Endodermal cell (in vitro differentiated cells): ENCODE measurements around the gene PCBP3. TPM values are rescaled to one million over a fixed set of nuclear protein-coding genes. Genes with fewer than 3 reads are reported as not detected.

Source experiments
- DNase-seq: peaks from one replicate; pipeline ENCODE4 v3.0.0-alpha.2; 2017
- H3K27ac ChIP-seq: 2 replicates; pipeline ENCODE4 v1.5.1; 2013; ENCODE audit warnings: mild to moderate bottlenecking, low read depth, low read length, moderate library complexity
- H3K27me3 ChIP-seq: 2 replicates; pipeline ENCODE4 v1.6.1; 2013; ENCODE audit warnings: mild to moderate bottlenecking, low read length, moderate library complexity; ENCODE audit not compliant: insufficient read depth, control insufficient read depth, poor library complexity, severe bottlenecking
- H3K36me3 ChIP-seq: 2 replicates; pipeline ENCODE4 v1.7.0; 2013; ENCODE audit warnings: mild to moderate bottlenecking, low read length, moderate library complexity; ENCODE audit not compliant: control insufficient read depth, insufficient read depth
- H3K4me1 ChIP-seq: one replicate; pipeline ENCODE4 v1.7.0; 2013; ENCODE audit warnings: low read length; ENCODE audit not compliant: control insufficient read depth, insufficient read depth
- H3K4me3 ChIP-seq: 2 replicates; pipeline ENCODE4 v1.5.1; 2013; ENCODE audit warnings: mild to moderate bottlenecking, low read length, moderate library complexity
- H3K9ac ChIP-seq: 2 replicates; pipeline ENCODE4 v1.6.1; 2013; ENCODE audit warnings: mild to moderate bottlenecking, low read length, moderate library complexity; ENCODE audit not compliant: poor library complexity, severe bottlenecking; ENCODE audit errors: extremely low read depth
- H3K9me3 ChIP-seq: 2 replicates; pipeline ENCODE4 v1.6.1; 2013; ENCODE audit warnings: mild to moderate bottlenecking, low read length, moderate library complexity; ENCODE audit not compliant: control insufficient read depth
- H3K27ac Mint-ChIP-seq: 2 replicates; pipeline ENCODE4 v1.8.0; 2020; ENCODE audit warnings: mixed read lengths
- H3K27me3 Mint-ChIP-seq: 2 replicates; pipeline ENCODE4 v1.8.0; 2021; ENCODE audit warnings: mild to moderate bottlenecking, mixed read lengths; ENCODE audit not compliant: insufficient read depth
- H3K36me3 Mint-ChIP-seq: 2 replicates; pipeline ENCODE4 v1.8.0; 2020; ENCODE audit warnings: low read depth, mixed read lengths
- H3K4me1 Mint-ChIP-seq: 2 replicates; pipeline ENCODE4 v1.8.0; 2020; ENCODE audit warnings: mixed read lengths
- H3K4me3 Mint-ChIP-seq: 2 replicates; pipeline ENCODE4 v1.8.0; 2020; ENCODE audit warnings: mild to moderate bottlenecking, moderate library complexity, mixed read lengths
- H3K9me3 Mint-ChIP-seq: 2 replicates; pipeline ENCODE4 v1.8.0; 2020; ENCODE audit warnings: mild to moderate bottlenecking, mixed read lengths
- CTCF ChIP-seq: fragments of 200-600 bp; sonication (generic); conservative IDR thresholded peaks from 2 replicates; pipeline ENCODE4 v1.5.0; 2021; ENCODE audit warnings: antibody characterized with exemption, mild to moderate bottlenecking
- WGBS, 2 experiments: methylation state at CpG; one replicate each; pipeline versions ENCODE4 v1.1.5 to v1.1.7; 2013; ENCODE audit warnings: missing lambda C conversion rate in 2 of 2, mixed read lengths in 1 of 2; ENCODE audit not compliant: insufficient coverage in 1 of 2, insufficient read length in 1 of 2; 5-methylcytosine and 5-hydroxymethylcytosine counted together
- total RNA-seq, 2 donors: library from RNA; stranded (reverse); fragmentation: NEBNext Ultra II Directional in 1 of 2; extraction: Animal tissue kit (Norgen Biotek cat#: 25700) in 1 of 2; gene quantifications; 2 replicates in 1 of 2; 3 replicates in 1 of 2; pipeline ENCODE4 v1.2.1, GENCODE V29; 2021

Gene PCBP3
- total RNA-seq, 2 donors from 2014 or later: 2.1 to 10.6 TPM

GRCh38 chr21:45631540-45631939 lies 12.0 kb upstream of the PCBP3 start:
- Mint-ChIP-seq H3K4me1 (no peaks in the 10 kb centered on the region), H3K27ac (no peak overlapping the region), H3K4me3 (no peak overlapping the region), H3K9me3 (no peaks in the 10 kb centered on the region), H3K36me3 (no peaks in the 10 kb centered on the region), H3K27me3 (peaks cover under 1% of the 10 kb centered on the region)
- DNase-seq: no peak
- peaks cover 7% of the 10 kb centered on the region for H3K9me3 ChIP-seq
- no peaks in the 10 kb centered on the region for H3K27me3 ChIP-seq
- 92 to 98% methylated on average over 7 to 11 of the region's 11 CpGs for WGBS, 2 experiments
- no peaks in the 10 kb centered on the region for H3K36me3 ChIP-seq
- no peak for TF ChIP-seq CTCF
- no peak overlapping the region for H3K27ac ChIP-seq
- no peaks in the 10 kb centered on the region for H3K4me1 ChIP-seq
- no peak overlapping the region for H3K9ac ChIP-seq
- no peak overlapping the region for H3K4me3 ChIP-seq

GRCh38 chr21:45632160-45632559 lies 11.4 kb upstream of the PCBP3 start:
- no peak overlapping the region for H3K4me3 Mint-ChIP-seq
- no peaks in the 10 kb centered on the region for H3K4me1 Mint-ChIP-seq

GRCh38 chr21:45632637-45633251 lies 10.8 kb upstream of the PCBP3 start:
- no peaks in the 10 kb centered on the region for H3K27me3 Mint-ChIP-seq
- Histone ChIP-seq H3K9me3 (peaks cover 7% of the 10 kb centered on the region), H3K4me3 (no peak overlapping the region), H3K27ac (no peak overlapping the region), H3K36me3 (no peaks in the 10 kb centered on the region), H3K9ac (no peak overlapping the region), H3K4me1 (no peaks in the 10 kb centered on the region), H3K27me3 (no peaks in the 10 kb centered on the region)
- TF ChIP-seq CTCF: no peak
- no peak overlapping the region for H3K27ac Mint-ChIP-seq
- 74 to 90% methylated on average over 7 to 16 of the region's 20 CpGs for WGBS, 2 experiments
- no peaks in the 10 kb centered on the region for H3K9me3 Mint-ChIP-seq
- no peak overlapping the region for H3K4me3 Mint-ChIP-seq
- no peaks in the 10 kb centered on the region for H3K36me3 Mint-ChIP-seq
- no peaks in the 10 kb centered on the region for H3K4me1 Mint-ChIP-seq
- DNase-seq: no peak

More at GRCh38 chr21:45632160-45632559, 11.4 kb upstream of the PCBP3 start:
- H3K9me3 ChIP-seq: peaks cover 7% of the 10 kb centered on the region
- Mint-ChIP-seq H3K27me3 (no peaks in the 10 kb centered on the region), H3K9me3 (no peaks in the 10 kb centered on the region), H3K27ac (no peak overlapping the region), H3K36me3 (no peaks in the 10 kb centered on the region)
- no peaks in the 10 kb centered on the region for H3K36me3 ChIP-seq
- H3K4me3 ChIP-seq: no peak overlapping the region
- no peaks in the 10 kb centered on the region for H3K4me1 ChIP-seq
- no peaks in the 10 kb centered on the region for H3K27me3 ChIP-seq
- H3K9ac ChIP-seq: no peak overlapping the region
- no peak overlapping the region for H3K27ac ChIP-seq
- DNase-seq: no peak
- 93 to 95% methylated on average over 9 to 13 of the region's 13 CpGs for WGBS, 2 experiments
- TF ChIP-seq CTCF: no peak
